Measurements from ENCODE around the gene GIPC2.

Gene GIPC2

GRCh38 chr1:78091215-78091813 is 45.5 kb downstream of the GIPC2 start:
- H3K4me3 ChIP-seq (ENCODE audit: low read length in 2 of 2), result no peak overlapping the region
- no peaks in the 10 kb centered on the region for H3K27me3 ChIP-seq (ENCODE audit: control insufficient read depth in 2 of 2, insufficient read depth in 2 of 2, low read length in 2 of 2)
- H3K36me3 ChIP-seq (ENCODE audit: control insufficient read depth in 2 of 2, insufficient read depth in 2 of 2, low read length in 2 of 2), result no peaks in the 10 kb centered on the region
- no peak overlapping the region for H3K27ac ChIP-seq (ENCODE audit: low read depth in 2 of 2, low read length in 2 of 2)
- H3K9me3 ChIP-seq (ENCODE audit: control insufficient read depth in 2 of 2, low read length in 2 of 2), result peaks cover 0 to 3% of the 10 kb centered on the region in 2 donors
- H3K4me1 ChIP-seq (ENCODE audit: control insufficient read depth in 2 of 2, insufficient read depth in 2 of 2, low read length in 2 of 2), result no peaks in the 10 kb centered on the region
- H3K9ac ChIP-seq (ENCODE audit: low read depth in 1 of 2, low read length in 2 of 2), result no peak overlapping the region

GRCh38 chr1:78091886-78092285 is 46.1 kb downstream of the GIPC2 start:
- no peak overlapping the region for H3K9ac ChIP-seq (ENCODE audit: low read depth in 1 of 2, low read length in 2 of 2)
- no peaks in the 10 kb centered on the region for H3K27me3 ChIP-seq (ENCODE audit: control insufficient read depth in 2 of 2, insufficient read depth in 2 of 2, low read length in 2 of 2)
- H3K9me3 ChIP-seq (ENCODE audit: control insufficient read depth in 2 of 2, low read length in 2 of 2), result peaks cover 0 to 1% of the 10 kb centered on the region in 2 donors
- H3K36me3 ChIP-seq (ENCODE audit: control insufficient read depth in 2 of 2, insufficient read depth in 2 of 2, low read length in 2 of 2), result no peaks in the 10 kb centered on the region
- no peak overlapping the region for H3K4me3 ChIP-seq (ENCODE audit: low read length in 2 of 2)
- H3K27ac ChIP-seq (ENCODE audit: low read depth in 2 of 2, low read length in 2 of 2), result no peak overlapping the region
- H3K4me1 ChIP-seq (ENCODE audit: control insufficient read depth in 2 of 2, insufficient read depth in 2 of 2, low read length in 2 of 2), result no peaks in the 10 kb centered on the region

- H3K4me1 ChIP-seq (ENCODE audit: control insufficient read depth in 2 of 2, insufficient read depth in 2 of 2, low read length in 2 of 2), result no peaks in the 10 kb centered on the region
- H3K27ac ChIP-seq (ENCODE audit: low read depth in 2 of 2, low read length in 2 of 2), result no peak overlapping the region
- H3K4me3 ChIP-seq (ENCODE audit: low read length in 2 of 2), result no peak overlapping the region
- no peaks in the 10 kb centered on the region for H3K36me3 ChIP-seq (ENCODE audit: control insufficient read depth in 2 of 2, insufficient read depth in 2 of 2, low read length in 2 of 2)
- no peaks in the 10 kb centered on the region for H3K27me3 ChIP-seq (ENCODE audit: control insufficient read depth in 2 of 2, insufficient read depth in 2 of 2, low read length in 2 of 2)
- no peaks in the 10 kb centered on the region for H3K9me3 ChIP-seq (ENCODE audit: control insufficient read depth in 2 of 2, low read length in 2 of 2)
- no peak overlapping the region for H3K9ac ChIP-seq (ENCODE audit: low read depth in 1 of 2, low read length in 2 of 2)
Observed at GRCh38 chr1:78092643-78093042, 46.9 kb downstream of the GIPC2 start.

DNA sequence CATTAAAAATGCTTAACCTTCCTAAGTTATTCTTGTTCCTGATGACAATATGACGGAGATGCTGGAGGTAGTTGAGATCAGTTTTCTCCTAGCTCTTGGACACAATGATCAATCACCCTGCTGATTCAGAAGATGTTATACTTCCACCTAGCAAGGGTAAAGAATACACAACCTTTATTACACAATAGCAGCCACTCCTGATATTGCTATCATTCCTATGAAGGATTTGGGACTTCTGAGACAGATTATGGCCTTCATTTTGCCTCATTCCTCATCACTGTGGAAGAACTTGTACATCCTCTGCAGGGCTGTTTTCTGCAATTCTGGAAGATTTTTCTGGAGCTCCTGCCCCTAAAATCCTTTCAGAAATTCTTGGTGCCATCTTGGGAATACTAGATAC is 47.8 kb downstream of the GIPC2 start:
- Histone ChIP-seq H3K4me1 (ENCODE audit: control insufficient read depth in 2 of 2, insufficient read depth in 2 of 2, low read length in 2 of 2) (no peaks in the 10 kb centered on the region), H3K36me3 (ENCODE audit: control insufficient read depth in 2 of 2, insufficient read depth in 2 of 2, low read length in 2 of 2) (no peaks in the 10 kb centered on the region), H3K4me3 (ENCODE audit: low read length in 2 of 2) (no peak overlapping the region), H3K9ac (ENCODE audit: low read depth in 1 of 2, low read length in 2 of 2) (no peak overlapping the region), H3K9me3 (ENCODE audit: control insufficient read depth in 2 of 2, low read length in 2 of 2) (no peaks in the 10 kb centered on the region), H3K27ac (ENCODE audit: low read depth in 2 of 2, low read length in 2 of 2) (no peak overlapping the region), H3K27me3 (ENCODE audit: control insufficient read depth in 2 of 2, insufficient read depth in 2 of 2, low read length in 2 of 2) (no peaks in the 10 kb centered on the region)

- Histone ChIP-seq H3K9ac (ENCODE audit: low read depth in 1 of 2, low read length in 2 of 2) (no peak overlapping the region), H3K9me3 (ENCODE audit: control insufficient read depth in 2 of 2, low read length in 2 of 2) (no peaks in the 10 kb centered on the region), H3K27ac (ENCODE audit: low read depth in 2 of 2, low read length in 2 of 2) (no peak overlapping the region), H3K27me3 (ENCODE audit: control insufficient read depth in 2 of 2, insufficient read depth in 2 of 2, low read length in 2 of 2) (no peaks in the 10 kb centered on the region), H3K4me1 (ENCODE audit: control insufficient read depth in 2 of 2, insufficient read depth in 2 of 2, low read length in 2 of 2) (no peaks in the 10 kb centered on the region), H3K4me3 (ENCODE audit: low read length in 2 of 2) (no peak overlapping the region), H3K36me3 (ENCODE audit: control insufficient read depth in 2 of 2, insufficient read depth in 2 of 2, low read length in 2 of 2) (no peaks in the 10 kb centered on the region)
Observed at GRCh38 chr1:78094639-78095038, 48.9 kb downstream of the GIPC2 start.

DNA sequence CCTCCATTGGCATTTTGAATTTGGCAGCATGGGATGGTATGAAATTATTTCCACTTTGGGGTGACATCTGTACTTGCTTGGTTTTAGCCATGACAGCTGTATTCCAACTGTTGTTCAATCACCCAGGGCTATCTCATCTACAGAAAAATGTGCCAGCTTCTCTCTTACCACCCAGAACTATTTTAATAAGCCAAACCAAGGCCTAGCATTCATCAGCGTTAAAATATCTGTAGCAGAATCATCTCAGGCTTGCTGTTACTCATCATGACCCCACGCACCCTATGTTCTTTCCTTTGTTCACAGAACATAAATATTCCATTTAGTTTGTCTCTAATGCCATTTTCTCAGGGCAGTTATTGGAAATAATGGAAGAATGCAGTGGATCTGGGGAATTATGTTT is 49.8 kb downstream of the GIPC2 start:
- Histone ChIP-seq H3K4me1 (ENCODE audit: control insufficient read depth in 2 of 2, insufficient read depth in 2 of 2, low read length in 2 of 2) (no peaks in the 10 kb centered on the region), H3K27ac (ENCODE audit: low read depth in 2 of 2, low read length in 2 of 2) (no peak overlapping the region)

DNA sequence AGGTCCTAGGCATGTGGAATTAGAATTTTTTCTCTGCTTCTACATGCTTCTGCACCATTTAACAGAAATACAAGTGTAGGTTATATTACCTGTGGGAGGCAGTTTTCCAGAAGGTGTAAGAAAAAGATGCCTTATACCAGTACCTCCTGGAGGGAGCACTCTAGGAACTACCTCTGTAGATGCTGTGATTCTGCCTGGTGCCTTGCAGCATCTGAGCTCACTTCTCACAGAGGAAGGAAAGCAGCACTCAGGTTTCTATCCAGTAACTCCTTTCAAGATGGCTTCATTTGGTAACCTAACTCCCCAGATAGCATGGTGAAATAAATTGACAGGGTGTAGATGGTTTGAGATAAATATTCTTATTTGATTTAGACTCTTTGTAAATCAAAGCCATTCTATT is 50.3 kb downstream of the GIPC2 start:
- H3K4me1 ChIP-seq (ENCODE audit: control insufficient read depth in 2 of 2, insufficient read depth in 2 of 2, low read length in 2 of 2), result peaks cover under 1% of the 10 kb centered on the region in 2 donors
- H3K9ac ChIP-seq (ENCODE audit: low read depth in 1 of 2, low read length in 2 of 2), result no peak overlapping the region
- H3K27ac ChIP-seq (ENCODE audit: low read depth in 2 of 2, low read length in 2 of 2), result no peak overlapping the region
- no peak overlapping the region for H3K4me3 ChIP-seq (ENCODE audit: low read length in 2 of 2)
- no peaks in the 10 kb centered on the region for H3K36me3 ChIP-seq (ENCODE audit: control insufficient read depth in 2 of 2, insufficient read depth in 2 of 2, low read length in 2 of 2)
- H3K9me3 ChIP-seq (ENCODE audit: control insufficient read depth in 2 of 2, low read length in 2 of 2), result no peaks in the 10 kb centered on the region
- no peaks in the 10 kb centered on the region for H3K27me3 ChIP-seq (ENCODE audit: control insufficient read depth in 2 of 2, insufficient read depth in 2 of 2, low read length in 2 of 2)

More for the DNA sequence above, 49.8 kb downstream of the GIPC2 start:
- H3K9me3 ChIP-seq (ENCODE audit: control insufficient read depth in 2 of 2, low read length in 2 of 2), result no peaks in the 10 kb centered on the region
- H3K36me3 ChIP-seq (ENCODE audit: control insufficient read depth in 2 of 2, insufficient read depth in 2 of 2, low read length in 2 of 2), result no peaks in the 10 kb centered on the region
- no peaks in the 10 kb centered on the region for H3K27me3 ChIP-seq (ENCODE audit: control insufficient read depth in 2 of 2, insufficient read depth in 2 of 2, low read length in 2 of 2)
- H3K4me3 ChIP-seq (ENCODE audit: low read length in 2 of 2), result no peak overlapping the region
- H3K9ac ChIP-seq (ENCODE audit: low read depth in 1 of 2, low read length in 2 of 2), result no peak overlapping the region

GRCh38 chr1:78096976-78097375 is 51.2 kb downstream of the GIPC2 start:
- H3K36me3 ChIP-seq (ENCODE audit: control insufficient read depth in 2 of 2, insufficient read depth in 2 of 2, low read length in 2 of 2), result no peaks in the 10 kb centered on the region

DNA sequence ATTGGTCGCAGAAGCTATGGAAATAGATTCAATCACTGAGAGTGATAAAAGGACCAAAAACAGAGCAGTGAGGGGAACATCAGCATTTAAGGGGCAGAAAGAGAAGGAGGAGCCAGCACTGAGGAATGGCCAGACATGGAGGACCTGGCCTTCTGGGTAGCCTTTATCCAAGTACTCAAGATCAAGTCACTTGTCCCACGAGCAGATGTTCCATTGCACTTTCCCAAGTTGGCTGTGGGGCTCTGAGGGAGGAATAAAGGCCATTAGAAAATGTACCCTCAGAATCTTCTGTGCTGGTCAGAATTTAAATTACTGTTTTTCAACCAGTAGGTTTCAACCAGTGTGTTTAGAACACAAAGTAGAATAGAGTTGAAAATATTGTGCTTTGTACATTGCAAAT is 55.3 kb downstream of the GIPC2 start:
- H3K9me3 ChIP-seq (ENCODE audit: control insufficient read depth in 2 of 2, low read length in 2 of 2), result no peaks in the 10 kb centered on the region
- H3K27me3 ChIP-seq (ENCODE audit: control insufficient read depth in 2 of 2, insufficient read depth in 2 of 2, low read length in 2 of 2), result no peaks in the 10 kb centered on the region
- H3K27ac ChIP-seq (ENCODE audit: low read depth in 2 of 2, low read length in 2 of 2), result peak overlapping the region in 1 of 2 donors; percentile 39
- H3K36me3 ChIP-seq (ENCODE audit: control insufficient read depth in 2 of 2, insufficient read depth in 2 of 2, low read length in 2 of 2), result no peaks in the 10 kb centered on the region
- H3K4me1 ChIP-seq (ENCODE audit: control insufficient read depth in 2 of 2, insufficient read depth in 2 of 2, low read length in 2 of 2), result peaks cover 4 to 6% of the 10 kb centered on the region in 2 donors
- no peak overlapping the region for H3K9ac ChIP-seq (ENCODE audit: low read depth in 1 of 2, low read length in 2 of 2)
- H3K4me3 ChIP-seq (ENCODE audit: low read length in 2 of 2), result no peak overlapping the region

More at GRCh38 chr1:78096976-78097375, 51.2 kb downstream of the GIPC2 start:
- Histone ChIP-seq H3K9me3 (ENCODE audit: control insufficient read depth in 2 of 2, low read length in 2 of 2) (no peaks in the 10 kb centered on the region), H3K9ac (ENCODE audit: low read depth in 1 of 2, low read length in 2 of 2) (no peak overlapping the region), H3K4me3 (ENCODE audit: low read length in 2 of 2) (no peak overlapping the region), H3K4me1 (ENCODE audit: control insufficient read depth in 2 of 2, insufficient read depth in 2 of 2, low read length in 2 of 2) (peaks cover 4 to 6% of the 10 kb centered on the region in 2 donors), H3K27ac (ENCODE audit: low read depth in 2 of 2, low read length in 2 of 2) (no peak overlapping the region), H3K27me3 (ENCODE audit: control insufficient read depth in 2 of 2, insufficient read depth in 2 of 2, low read length in 2 of 2) (no peaks in the 10 kb centered on the region)

DNA sequence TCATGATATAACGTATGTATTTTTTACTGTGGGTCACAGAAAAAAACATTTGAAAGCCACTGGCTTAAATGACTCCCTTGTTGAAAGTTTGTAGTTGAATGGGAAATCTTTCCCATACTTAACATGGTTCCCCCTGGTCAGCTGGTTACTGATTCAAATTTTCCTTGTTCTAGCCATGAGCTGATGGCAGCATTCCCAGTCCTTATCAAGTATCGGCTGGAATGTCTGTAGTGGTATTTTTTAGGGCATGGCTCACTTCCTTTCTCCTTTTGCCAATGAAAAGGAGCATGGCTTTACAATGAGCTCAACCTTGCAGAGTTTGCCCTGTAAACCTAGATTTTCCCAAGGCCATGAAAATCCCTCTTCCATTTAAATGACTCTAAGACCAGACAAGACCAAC is 55.7 kb downstream of the GIPC2 start:
- peaks cover 4 to 6% of the 10 kb centered on the region in 2 donors for H3K4me1 ChIP-seq (ENCODE audit: control insufficient read depth in 2 of 2, insufficient read depth in 2 of 2, low read length in 2 of 2)

More for the DNA sequence above, 55.7 kb downstream of the GIPC2 start:
- Histone ChIP-seq H3K4me3 (ENCODE audit: low read length in 2 of 2) (no peak overlapping the region), H3K36me3 (ENCODE audit: control insufficient read depth in 2 of 2, insufficient read depth in 2 of 2, low read length in 2 of 2) (no peaks in the 10 kb centered on the region), H3K9ac (ENCODE audit: low read depth in 1 of 2, low read length in 2 of 2) (no peak overlapping the region), H3K27me3 (ENCODE audit: control insufficient read depth in 2 of 2, insufficient read depth in 2 of 2, low read length in 2 of 2) (no peaks in the 10 kb centered on the region), H3K9me3 (ENCODE audit: control insufficient read depth in 2 of 2, low read length in 2 of 2) (no peaks in the 10 kb centered on the region), H3K27ac (ENCODE audit: low read depth in 2 of 2, low read length in 2 of 2) (peak overlapping the region in 1 of 2 donors; percentile 39)
